Small intestine (tissue), 7 donors: Measurements from ENCODE around the gene RETREG1. TPM values are rescaled to one million over a fixed set of nuclear protein-coding genes. Genes with fewer than 3 reads are reported as not detected.
"Not testable (repeated sequence)": the region's sequence is repeated elsewhere in the genome, so short reads cannot be mapped to it uniquely, and the experiment has no call there.

Experiments used
- DNase-seq, 2 donors: peaks; one replicate each; pipeline versions ENCODE4 v3.0.0 to v3.0.0-alpha.2; 2013
- FAIRE-seq: peaks from 2 replicates; lab custom pipeline; 2012; peaks lifted over from hg19 to GRCh38; lab: Jason Lieb, UNC
- H3K27ac ChIP-seq, 3 donors: one replicate each; pipeline ENCODE4 v1.5.1; 2013; ENCODE audit warnings: low read length in 2 of 3, mild to moderate bottlenecking in 2 of 3, control low read depth in 1 of 3, inconsistent platforms in 1 of 3, low read depth in 1 of 3, moderate library complexity in 1 of 3
- H3K27me3 ChIP-seq, 3 donors: one replicate each; pipeline ENCODE4 v1.6.1; 2013; ENCODE audit warnings: low read length in 3 of 3, inconsistent platforms in 1 of 3; ENCODE audit not compliant: control insufficient read depth in 3 of 3, insufficient read depth in 3 of 3
- H3K36me3 ChIP-seq, 3 donors: one replicate each; pipeline ENCODE4 v1.6.1; 2013; ENCODE audit warnings: low read length in 3 of 3, inconsistent platforms in 1 of 3, low read depth in 1 of 3, mild to moderate bottlenecking in 1 of 3, moderate library complexity in 1 of 3; ENCODE audit not compliant: control insufficient read depth in 3 of 3, insufficient read depth in 2 of 3
- H3K4me1 ChIP-seq, 3 donors: one replicate each; pipeline ENCODE4 v1.6.1; 2013; ENCODE audit warnings: low read length in 2 of 3, inconsistent platforms in 1 of 3, low read depth in 1 of 3, mild to moderate bottlenecking in 1 of 3, moderate library complexity in 1 of 3; ENCODE audit not compliant: control insufficient read depth in 3 of 3, insufficient read depth in 2 of 3
- H3K4me3 ChIP-seq, 3 donors: one replicate each; pipeline ENCODE4 v1.5.1; 2013; ENCODE audit warnings: low read length in 3 of 3, control low read depth in 1 of 3, inconsistent platforms in 1 of 3, low read depth in 1 of 3, mild to moderate bottlenecking in 1 of 3, moderate library complexity in 1 of 3
- H3K9me3 ChIP-seq, 2 donors: one replicate each; pipeline ENCODE4 v1.6.1; 2013; ENCODE audit warnings: low read depth in 1 of 2, low read length in 1 of 2; ENCODE audit not compliant: control insufficient read depth in 2 of 2, insufficient read depth in 1 of 2
- WGBS, 3 donors: extraction: QIAGEN DNeasy Blood & Tissue Kit; methylation state at CpG; one replicate each; pipeline ENCODE4 v1.1.7; 2013; 5-methylcytosine and 5-hydroxymethylcytosine counted together
- polyA plus RNA-seq, 4 donors: library from polyadenylated mRNA; stranded (reverse) in 3 of 4; unstranded in 1 of 4; fragments of 200-250 nt in 3 of 4; fragments of 120-200 nt in 1 of 4; gene quantifications; one replicate each; pipeline versions ENCODE4 v1.2.1 to v1.2.3, GENCODE V29; 2013
- donor health status: healthy with polysubstance abuse.
- donor health status: control.
- donor health status: control.
- donor health status: Bipolar disorder and iron deficiency.
- donor health status: healthy.

Gene RETREG1
- polyA plus RNA-seq, 4 donors = 9.5 to 36.0 (median 18.3) TPM

DNA sequence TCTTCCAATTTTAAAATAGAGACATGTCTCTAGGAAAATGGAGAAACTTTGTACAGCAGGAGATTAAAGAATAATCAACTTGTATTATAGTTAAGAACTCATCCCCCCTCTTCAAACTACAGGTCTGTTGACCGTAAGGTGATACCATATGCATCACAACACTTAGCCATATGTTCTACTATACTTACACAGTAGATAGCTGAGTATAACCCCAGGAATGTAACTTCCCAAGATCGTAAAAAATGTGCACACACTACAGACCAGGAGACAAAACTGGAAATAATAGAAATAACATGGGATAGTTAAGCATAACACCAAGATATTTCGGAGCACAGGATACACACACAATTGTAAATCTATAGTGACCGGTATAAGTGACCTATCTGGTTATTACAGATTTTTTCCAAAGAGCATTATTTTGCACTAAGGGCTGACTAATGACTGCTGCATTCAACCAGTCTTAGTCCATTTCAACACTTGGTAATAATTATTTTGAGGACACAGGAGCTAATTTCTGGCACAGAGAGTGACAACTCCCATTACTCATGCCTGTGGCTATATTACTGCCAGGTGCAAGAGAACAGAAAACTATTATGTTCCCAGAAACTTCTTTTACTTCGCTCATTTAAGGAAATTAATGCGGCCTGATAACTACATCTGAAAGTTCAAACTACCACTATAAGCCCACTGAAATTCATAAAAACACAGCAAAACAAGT, 135.8 kb downstream of the RETREG1 start:
- H3K27ac ChIP-seq = peak overlapping the region in 1 of 3 donors; percentile 22
- WGBS, 3 donors = 55 to 77% (median 56%) methylated on average over 6 of the region's 6 CpGs
- DNase-seq = no peak

DNA sequence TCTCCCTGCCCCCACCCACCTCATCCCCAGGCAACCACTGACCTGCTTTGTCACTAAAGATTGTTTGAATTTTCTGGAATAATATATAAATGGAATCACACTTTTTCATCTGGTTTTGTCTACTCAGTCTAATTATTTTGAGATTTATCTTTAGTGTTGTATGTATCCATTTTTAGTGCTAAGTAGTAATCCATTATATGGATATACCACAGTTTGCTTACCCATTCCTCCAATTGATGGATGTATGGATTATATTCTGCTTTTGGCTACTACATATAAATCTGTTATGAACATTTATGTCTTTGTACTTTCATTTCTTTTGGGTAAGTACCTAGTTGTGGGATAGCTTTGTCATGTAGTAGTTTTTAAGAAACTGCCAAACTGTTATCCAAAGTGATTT, 136.7 kb downstream of the RETREG1 start:
- peaks cover 0 to 44% (median 2%) of the 10 kb centered on the region in 3 donors for H3K4me1 ChIP-seq
- H3K4me3 ChIP-seq = no peak overlapping the region
- H3K36me3 ChIP-seq = no peaks in the 10 kb centered on the region
- DNase-seq (no peak), FAIRE-seq (no peak)
- H3K9me3 ChIP-seq = no peaks in the 10 kb centered on the region
- no peak overlapping the region for H3K27ac ChIP-seq
- H3K27me3 ChIP-seq = no peaks in the 10 kb centered on the region

More for the DNA sequence above, 135.8 kb downstream of the RETREG1 start:
- Histone ChIP-seq H3K4me1 (peaks cover 0 to 44% (median 2%) of the 10 kb centered on the region in 3 donors), H3K27me3 (no peaks in the 10 kb centered on the region), H3K36me3 (no peaks in the 10 kb centered on the region), H3K9me3 (no peaks in the 10 kb centered on the region), H3K4me3 (no peak overlapping the region)
- no peak for FAIRE-seq

DNA sequence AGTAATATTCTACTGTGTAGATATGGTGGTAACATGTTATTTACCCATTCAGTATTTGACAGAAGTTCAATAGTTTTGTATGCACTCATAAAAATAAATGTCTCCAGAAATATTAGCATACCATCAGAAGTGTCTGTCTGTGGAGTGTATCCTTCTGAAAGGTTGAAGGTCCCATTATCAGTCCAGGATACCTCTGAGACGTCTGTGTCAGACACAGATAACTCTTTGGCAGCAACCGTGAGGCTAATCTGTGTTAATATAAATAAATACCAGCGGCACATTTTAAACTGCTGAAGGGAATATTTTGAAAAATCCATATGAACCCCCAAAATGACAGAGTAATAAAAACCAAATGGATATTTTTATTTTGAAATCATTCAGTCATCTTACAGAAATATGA, 139.3 kb downstream of the RETREG1 start:
- H3K27me3 ChIP-seq = no peaks in the 10 kb centered on the region
- FAIRE-seq (no peak), DNase-seq (no peak)
- no peaks in the 10 kb centered on the region for H3K9me3 ChIP-seq
- H3K4me3 ChIP-seq = no peak overlapping the region
- H3K36me3 ChIP-seq = peaks cover 0 to 3% (median 3%) of the 10 kb centered on the region in 3 donors
- 47 to 61% (median 53%) methylated on average over 3 of the region's 3 CpGs for WGBS, 3 donors
- peaks cover 0 to 22% (median 2%) of the 10 kb centered on the region in 3 donors for H3K4me1 ChIP-seq
- no peak overlapping the region for H3K27ac ChIP-seq

DNA sequence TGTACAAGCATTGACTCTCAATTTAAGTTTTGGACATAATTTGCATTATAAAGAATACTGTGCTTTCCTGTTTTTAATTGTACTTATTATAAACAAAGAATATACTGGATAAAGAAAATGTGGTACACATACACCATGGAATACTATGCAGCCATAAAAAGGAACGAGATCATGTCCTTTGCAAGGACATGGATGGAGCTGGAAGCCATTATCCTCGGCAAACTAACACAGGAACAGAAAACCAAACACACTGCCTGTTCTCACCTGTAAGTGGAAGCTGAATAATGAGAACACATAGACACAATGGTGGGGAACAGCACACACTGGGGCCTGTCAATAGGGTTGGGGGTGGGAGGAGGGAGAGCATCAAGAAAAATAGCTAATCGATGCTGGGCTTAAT, 140.4 kb downstream of the RETREG1 start:
- 94 to 98% (median 95%) methylated on average over 3 of the region's 3 CpGs for WGBS, 3 donors
- not testable (repeated sequence) for DNase-seq, H3K27me3 ChIP-seq, FAIRE-seq, H3K4me3 ChIP-seq, H3K9me3 ChIP-seq, H3K36me3 ChIP-seq, H3K27ac ChIP-seq
- H3K4me1 ChIP-seq = peaks cover 0 to 10% (median 0%) of the 10 kb centered on the region in 3 donors

DNA sequence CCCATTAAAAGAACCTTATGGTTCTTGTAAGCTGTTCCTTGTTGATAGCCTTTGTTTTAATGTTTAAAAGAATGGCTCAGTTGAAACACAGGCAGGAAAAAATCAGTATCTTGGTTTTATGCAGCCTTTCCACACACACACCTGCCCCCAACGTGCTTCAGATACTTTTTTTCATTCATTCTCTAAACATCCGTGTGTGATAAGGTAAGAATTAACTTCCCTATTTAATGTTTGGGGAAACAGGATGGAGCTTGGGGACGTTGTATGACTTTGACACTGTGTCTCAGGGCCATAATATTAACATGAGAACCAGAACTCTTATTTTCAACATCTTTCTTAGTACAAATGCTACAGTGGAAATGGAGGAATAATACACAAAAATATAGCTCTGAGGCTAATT, 145.4 kb downstream of the RETREG1 start:
- Histone ChIP-seq H3K4me3 (no peak overlapping the region), H3K9me3 (no peaks in the 10 kb centered on the region), H3K4me1 (peaks cover 2 to 13% (median 7%) of the 10 kb centered on the region in 3 donors), H3K27me3 (no peaks in the 10 kb centered on the region), H3K27ac (no peak overlapping the region), H3K36me3 (peaks cover 0 to 6% (median 4%) of the 10 kb centered on the region in 3 donors)
- FAIRE-seq (no peak), DNase-seq (no peak)
- WGBS, 3 donors = 17 to 45% (median 33%) methylated on average over 3 of the region's 3 CpGs

DNA sequence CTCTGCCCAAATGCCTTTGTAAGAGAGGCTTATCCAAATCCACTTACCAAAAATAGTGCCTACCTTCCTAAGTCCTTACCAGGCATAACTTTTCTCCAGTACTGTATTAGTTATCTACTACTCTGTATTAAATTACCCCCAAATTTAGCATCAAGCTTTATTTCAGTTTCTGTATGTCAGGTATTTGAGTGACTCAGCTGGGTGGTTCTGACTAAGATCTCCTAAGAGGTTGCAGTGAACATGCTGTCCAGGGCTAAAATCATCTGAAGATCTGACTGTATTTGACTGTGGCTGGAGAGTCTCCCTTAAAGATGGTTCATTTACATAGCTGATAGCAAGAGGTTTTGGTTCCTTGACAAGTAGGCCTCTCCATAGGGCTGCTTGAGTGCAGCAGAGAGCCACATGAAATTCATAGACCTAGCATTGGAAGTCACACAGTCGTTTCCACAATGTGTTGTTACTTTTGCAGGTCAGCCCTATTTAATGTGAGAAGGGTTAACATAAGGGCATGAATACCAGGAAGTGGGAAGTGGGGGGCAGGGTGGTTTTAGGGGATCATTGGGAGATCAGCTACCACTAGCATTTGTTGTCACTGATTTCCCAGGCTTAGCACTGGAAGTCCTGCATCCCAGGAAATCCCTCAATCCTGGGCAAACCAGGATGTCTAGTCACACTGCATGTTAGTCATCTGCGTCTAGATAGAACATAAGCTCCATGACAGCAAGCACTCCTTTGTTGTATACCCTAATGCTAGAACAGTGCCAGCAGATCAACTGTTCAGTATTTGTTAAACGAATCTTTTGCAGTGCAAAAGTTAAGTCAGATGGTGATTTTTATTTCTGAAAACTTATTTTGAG, 149.2 kb downstream of the RETREG1 start:
- peaks cover 1 to 6% (median 4%) of the 10 kb centered on the region in 3 donors for H3K36me3 ChIP-seq
- H3K9me3 ChIP-seq = no peaks in the 10 kb centered on the region
- no peaks in the 10 kb centered on the region for H3K27me3 ChIP-seq
- peak in 1 of 2 donors; percentile 20 for DNase-seq
- 50 to 67% (median 50%) methylated on average over 3 of the region's 3 CpGs for WGBS, 3 donors
- no peak overlapping the region for H3K27ac ChIP-seq
- no peak overlapping the region for H3K4me3 ChIP-seq
- peaks cover 2 to 19% (median 13%) of the 10 kb centered on the region in 3 donors for H3K4me1 ChIP-seq
- FAIRE-seq = no peak

DNA sequence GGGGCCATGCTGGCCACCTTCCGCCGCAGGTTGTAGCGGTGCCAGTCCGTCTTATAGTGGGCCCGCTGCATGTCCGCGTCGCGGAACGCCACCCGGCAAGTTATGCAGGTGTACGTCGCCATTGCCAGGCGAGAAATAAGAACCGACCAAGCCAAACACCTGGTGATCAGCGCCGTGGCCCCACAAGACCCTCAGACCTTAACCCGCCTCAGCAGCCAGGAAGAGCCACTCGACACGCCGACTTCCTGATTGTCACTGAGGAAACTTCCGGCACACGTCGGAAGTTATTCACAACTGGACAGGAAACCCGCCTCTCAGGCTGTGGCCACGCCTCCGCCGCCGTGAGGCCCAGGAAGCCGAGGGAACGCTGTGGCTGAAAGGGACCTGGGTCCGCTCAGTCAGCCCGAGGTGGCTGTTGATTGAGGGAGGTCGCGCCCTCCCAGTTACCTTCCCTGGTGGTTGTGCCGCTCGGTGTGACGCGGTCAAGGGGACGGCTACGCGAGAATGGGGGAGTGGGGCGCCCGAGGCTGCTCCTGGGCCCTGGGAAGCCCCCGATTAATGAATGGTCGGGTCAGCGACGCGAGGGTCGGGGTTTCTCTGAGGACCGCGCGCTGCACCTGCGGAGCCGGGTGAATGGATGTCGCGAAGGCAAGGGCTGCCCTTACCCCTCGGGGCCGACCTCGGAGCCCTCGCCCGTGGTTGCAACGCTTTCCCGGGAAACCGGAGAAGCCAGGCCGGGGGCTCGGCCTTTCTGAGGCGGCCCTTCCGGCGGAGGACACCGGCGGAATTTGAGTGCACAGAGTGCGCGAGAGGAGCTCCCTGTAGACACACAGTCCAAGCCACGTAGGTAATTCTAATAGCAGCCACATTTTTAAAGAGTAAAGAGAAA, 151.0 kb downstream of the RETREG1 start, which contains the start of gene ZNF622:
TSS of gene ZNF622 (minus strand) at position 257 of the 889 bp plus-strand sequence. CDS start at position 122, 135 bp downstream.
- H3K4me1 ChIP-seq = peaks cover 2 to 19% (median 13%) of the 10 kb centered on the region in 3 donors
- no peaks in the 10 kb centered on the region for H3K9me3 ChIP-seq
- FAIRE-seq (no peak), DNase-seq (peak; percentile 95 to 96)
- H3K27ac ChIP-seq = peak within 1 kb of the TSS; percentile 84 to 92 (median 88)
- peaks cover 7 to 15% (median 12%) of the 10 kb centered on the region in 3 donors for H3K36me3 ChIP-seq
- H3K27me3 ChIP-seq = no peaks in the 10 kb centered on the region
- 0% methylated on average over 75 of the region's 75 CpGs for whole genome bisulfite sequencing, 3 donors
- peak within 1 kb of the TSS; percentile 81 to 92 (median 87) for H3K4me3 ChIP-seq
